Neuronal stem cell (in vitro differentiated cells): Measurements from ENCODE around the gene CDKN2D.
"Not testable (repeated sequence)": the region's sequence is repeated elsewhere in the genome, so short reads cannot be mapped to it uniquely, and the experiment has no call there.

Source experiments
- DNase-seq: peaks from one replicate; pipeline ENCODE4 v3.0.0-alpha.2; 2013; ENCODE audit warnings: low spot score
- H2AFZ ChIP-seq: one replicate; pipeline ENCODE4 v1.6.1; 2013; ENCODE audit warnings: mild to moderate bottlenecking, low read length, inconsistent platforms
- H2AK5ac ChIP-seq: 2 replicates; pipeline ENCODE4 v1.6.1; 2013; ENCODE audit warnings: low read depth, mild to moderate bottlenecking, inconsistent platforms, low read length, moderate library complexity, mixed read lengths
- H2BK120ac ChIP-seq: 2 replicates; pipeline ENCODE4 v1.6.1; 2013; ENCODE audit warnings: low read depth, mild to moderate bottlenecking, inconsistent platforms, low read length, moderate library complexity, mixed read lengths
- H2BK12ac ChIP-seq: one replicate; pipeline ENCODE4 v1.6.1; 2013; ENCODE audit warnings: low read length, inconsistent platforms
- H2BK15ac ChIP-seq: 2 replicates; pipeline ENCODE4 v1.6.1; 2013; ENCODE audit warnings: mild to moderate bottlenecking, low read length, inconsistent platforms, mixed read lengths
- H2BK5ac ChIP-seq: one replicate; pipeline ENCODE4 v1.6.1; 2013; ENCODE audit warnings: inconsistent platforms, mild to moderate bottlenecking, low read length, moderate library complexity
- H3K14ac ChIP-seq: one replicate; pipeline ENCODE4 v1.6.1; 2013; ENCODE audit warnings: low read length, inconsistent platforms
- H3K18ac ChIP-seq: 2 replicates; pipeline ENCODE4 v1.6.1; 2013; ENCODE audit warnings: low read length, inconsistent platforms
- H3K23ac ChIP-seq: 2 replicates; pipeline ENCODE4 v1.6.1; 2013; ENCODE audit warnings: low read depth, mild to moderate bottlenecking, mixed read lengths, low read length, inconsistent platforms; ENCODE audit not compliant: poor library complexity
- H3K27ac ChIP-seq: replicated peaks from 3 replicates; pipeline ENCODE4 v1.5.1; 2013; ENCODE audit warnings: low read length, inconsistent platforms
- H3K27me3 ChIP-seq, 3 experiments: 2 replicates each; pipeline ENCODE4 v1.6.1; 2013; ENCODE audit warnings: low read length in 3 of 3, mild to moderate bottlenecking in 2 of 3, inconsistent platforms in 1 of 3, low read depth in 1 of 3, mixed read lengths in 1 of 3, moderate library complexity in 1 of 3; ENCODE audit not compliant: control insufficient read depth in 3 of 3, insufficient read depth in 3 of 3
- H3K36me3 ChIP-seq, 2 donors: replicated peaks in 1 of 2; 2 replicates each; pipeline ENCODE4 v1.6.1; 2013; ENCODE audit warnings: low read length in 2 of 2; ENCODE audit not compliant: control insufficient read depth in 2 of 2, insufficient read depth in 2 of 2
- H3K4ac ChIP-seq: 2 replicates; pipeline ENCODE4 v1.6.1; 2013; ENCODE audit warnings: inconsistent platforms, mild to moderate bottlenecking, low read length, moderate library complexity
- H3K4me1 ChIP-seq, 2 donors: 1 replicate in 1 of 2; 2 replicates in 1 of 2; pipeline ENCODE4 v1.6.1; 2013; ENCODE audit warnings: low read length in 2 of 2, low read depth in 1 of 2; ENCODE audit not compliant: control insufficient read depth in 2 of 2, insufficient read depth in 1 of 2
- H3K4me2 ChIP-seq: one replicate; pipeline ENCODE4 v1.6.1; 2013; ENCODE audit warnings: mild to moderate bottlenecking, low read length, inconsistent platforms; ENCODE audit not compliant: insufficient read depth, poor library complexity, severe bottlenecking
- H3K4me3 ChIP-seq, 2 donors: 2 replicates each; pipeline ENCODE4 v1.5.1; 2013; ENCODE audit warnings: low read length in 2 of 2, mild to moderate bottlenecking in 2 of 2, inconsistent platforms in 1 of 2, moderate library complexity in 1 of 2
- H3K79me1 ChIP-seq: one replicate; pipeline ENCODE4 v1.6.1; 2013; ENCODE audit warnings: low read depth, mild to moderate bottlenecking, inconsistent platforms, low read length, moderate library complexity
- H3K9ac ChIP-seq: one replicate; pipeline ENCODE4 v1.6.1; 2013; ENCODE audit warnings: mild to moderate bottlenecking, low read depth, low read length, inconsistent platforms; ENCODE audit not compliant: poor library complexity
- H3K9me3 ChIP-seq, 2 donors: replicated peaks in 1 of 2; 2 replicates each; pipeline versions ENCODE3 to v1.6.1; 2013; ENCODE audit warnings: low read length in 2 of 2, mild to moderate bottlenecking in 2 of 2, inconsistent platforms in 1 of 2, low read depth in 1 of 2, mixed read lengths in 1 of 2, moderate library complexity in 1 of 2; ENCODE audit not compliant: control insufficient read depth in 2 of 2, insufficient read depth in 1 of 2
- H4K8ac ChIP-seq: one replicate; pipeline ENCODE4 v1.6.1; 2013; ENCODE audit warnings: low read depth, mild to moderate bottlenecking, inconsistent platforms, low read length, moderate library complexity
- H4K91ac ChIP-seq: one replicate; pipeline ENCODE4 v1.6.1; 2013; ENCODE audit warnings: low read length, low read depth, mild to moderate bottlenecking, inconsistent platforms; ENCODE audit not compliant: poor library complexity
- WGBS, 2 donors: extraction: QIAGEN DNeasy Blood & Tissue Kit; methylation state at CpG; one replicate each; pipeline ENCODE4 v1.1.7; 2013; ENCODE audit warnings: missing lambda C conversion rate in 2 of 2, mixed read lengths in 1 of 2; ENCODE audit not compliant: insufficient read length in 2 of 2, insufficient replicate concordance in 1 of 2; ENCODE audit errors: extremely low coverage in 2 of 2; 5-methylcytosine and 5-hydroxymethylcytosine counted together

The CDKN2D gene

DNA sequence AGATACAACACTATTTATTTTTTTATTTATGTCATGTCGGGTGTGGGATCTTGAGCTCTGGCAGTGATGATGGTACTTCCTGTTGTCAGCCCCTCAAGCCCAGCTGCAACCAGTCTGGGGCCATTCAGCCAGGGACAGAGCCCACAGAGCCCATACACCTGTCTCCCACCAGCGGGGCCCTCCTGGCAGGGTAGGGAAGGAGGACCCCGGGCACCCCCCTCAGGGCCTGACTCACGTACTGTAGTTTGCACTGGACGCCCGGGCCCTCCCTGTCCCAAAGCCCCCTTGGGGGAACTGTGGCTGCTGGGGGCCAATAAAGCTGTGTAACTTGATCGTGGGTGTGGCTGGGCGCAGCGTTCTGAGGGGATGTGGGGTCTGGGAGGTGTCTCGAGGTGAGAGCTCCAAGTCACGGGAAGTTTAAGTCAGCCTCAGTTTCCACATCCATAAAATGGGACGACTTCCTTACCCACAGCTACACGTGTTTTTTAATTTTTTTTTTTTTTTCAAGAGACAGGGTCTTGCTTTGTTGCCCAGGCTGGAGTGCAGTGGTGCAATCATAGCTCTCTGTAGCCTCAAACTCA lies 15.6 kb downstream of the CDKN2D start:
- H2BK12ac ChIP-seq = no peak overlapping the region
- H3K14ac ChIP-seq = no peak overlapping the region
- no peak for DNase-seq
- H3K36me3 ChIP-seq = peaks cover 63 to 90% of the 10 kb centered on the region in 2 donors
- peaks cover 4% of the 10 kb centered on the region for H3K79me1 ChIP-seq
- no peak overlapping the region for H2BK120ac ChIP-seq
- H3K9ac ChIP-seq = no peak overlapping the region
- H3K23ac ChIP-seq = peak overlapping the region; percentile 65
- no peaks in the 10 kb centered on the region for H3K27me3 ChIP-seq
- H2AK5ac ChIP-seq = no peak overlapping the region
- H3K4me1 ChIP-seq = no peaks in the 10 kb centered on the region
- peak overlapping the region; percentile 24 for H2BK5ac ChIP-seq
- H4K8ac ChIP-seq = no peak overlapping the region
- no peak overlapping the region for H2AFZ ChIP-seq
- H2BK15ac ChIP-seq = no peak overlapping the region
- no peaks in the 10 kb centered on the region for H3K9me3 ChIP-seq
- H3K18ac ChIP-seq = no peak overlapping the region
- H3K4me3 ChIP-seq = no peak overlapping the region
- no peak overlapping the region for H3K4me2 ChIP-seq
- H3K4ac ChIP-seq = no peak overlapping the region
- WGBS, 2 donors = no CpG with 5 or more reads among the region's 13 CpGs
- no peak overlapping the region for H3K27ac ChIP-seq
- H4K91ac ChIP-seq = no peak overlapping the region

DNA sequence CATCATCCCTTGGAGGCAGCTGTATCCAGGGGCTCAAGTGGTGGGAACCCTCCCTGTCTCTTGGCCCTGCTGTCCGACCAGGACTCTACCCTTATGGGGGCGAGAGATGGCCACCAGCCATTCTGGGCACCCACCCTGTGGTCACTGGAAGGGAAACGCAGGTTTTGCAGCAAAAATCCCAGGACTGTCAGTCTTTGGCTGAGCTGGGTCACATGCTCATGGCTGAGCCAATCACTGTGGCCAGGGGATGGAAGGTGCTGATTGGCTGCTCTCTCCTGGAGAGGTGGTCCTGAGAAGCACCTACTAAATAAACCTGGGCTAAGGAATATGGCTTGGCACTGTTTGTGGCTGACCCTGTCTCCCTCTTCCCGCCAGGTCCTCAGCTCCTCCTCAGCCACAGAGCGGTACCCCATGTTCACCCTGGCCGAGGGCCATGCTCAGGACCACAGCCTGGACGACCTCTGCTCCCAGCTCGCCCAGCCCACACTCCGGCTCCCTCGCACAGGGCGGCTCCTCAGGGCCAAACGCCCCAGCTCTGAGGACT lies 16.2 kb downstream of the CDKN2D start:
- no peak overlapping the region for H3K4me3 ChIP-seq
- peaks cover 4% of the 10 kb centered on the region for H3K79me1 ChIP-seq
- no peak for DNase-seq
- no peaks in the 10 kb centered on the region for H3K4me1 ChIP-seq
- H3K4me2 ChIP-seq = no peak overlapping the region
- H2BK120ac ChIP-seq = no peak overlapping the region
- H2AK5ac ChIP-seq = no peak overlapping the region
- H3K9me3 ChIP-seq = no peaks in the 10 kb centered on the region
- H2BK5ac ChIP-seq = no peak overlapping the region
- no peak overlapping the region for H4K8ac ChIP-seq
- no peak overlapping the region for H2AFZ ChIP-seq
- peak overlapping the region; percentile 56 for H3K23ac ChIP-seq
- H3K27me3 ChIP-seq = no peaks in the 10 kb centered on the region
- H2BK12ac ChIP-seq = no peak overlapping the region
- H3K18ac ChIP-seq = no peak overlapping the region
- no CpG with 5 or more reads among the region's 12 CpGs for WGBS, 2 donors
- H2BK15ac ChIP-seq = no peak overlapping the region
- H3K36me3 ChIP-seq = peaks cover 57 to 85% of the 10 kb centered on the region in 2 donors
- no peak overlapping the region for H4K91ac ChIP-seq
- no peak overlapping the region for H3K9ac ChIP-seq
- no peak overlapping the region for H3K14ac ChIP-seq
- no peak overlapping the region for H3K27ac ChIP-seq
- no peak overlapping the region for H3K4ac ChIP-seq

DNA sequence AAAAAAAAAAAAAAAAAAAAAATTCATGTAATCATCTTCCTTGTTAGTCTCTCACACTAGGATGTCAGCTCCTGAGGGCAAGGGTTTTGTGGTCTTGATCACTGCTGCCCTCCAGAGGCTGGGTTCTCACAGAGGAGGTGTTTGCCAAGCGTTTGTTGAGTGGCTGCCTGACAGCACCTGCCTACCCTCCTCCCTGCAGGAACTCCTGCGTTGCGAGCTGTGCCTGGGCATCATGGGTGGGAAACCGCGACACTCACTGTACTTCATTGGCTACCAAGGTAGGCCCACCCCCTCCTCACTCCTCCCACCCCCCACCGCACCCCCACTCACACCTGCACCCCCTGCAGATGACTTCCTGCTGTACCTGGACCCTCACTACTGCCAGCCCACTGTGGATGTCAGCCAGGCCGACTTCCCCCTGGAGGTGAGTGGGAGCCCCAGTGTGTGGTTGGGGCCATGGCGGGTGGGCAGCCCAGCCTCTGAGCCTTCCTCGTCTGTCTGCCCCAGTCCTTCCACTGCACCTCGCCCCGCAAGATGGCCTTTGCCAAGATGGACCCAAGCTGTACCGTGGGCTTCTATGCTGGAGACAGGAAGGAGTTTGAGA lies 17.0 kb downstream of the CDKN2D start:
- Histone ChIP-seq H3K27ac (no peak overlapping the region), H3K79me1 (peaks cover 4% of the 10 kb centered on the region), H2BK120ac (no peak overlapping the region), H3K9ac (no peak overlapping the region), H3K23ac (peak overlapping the region; percentile 81), H3K4ac (no peak overlapping the region), H3K14ac (no peak overlapping the region), H2BK15ac (no peak overlapping the region), H3K9me3 (no peaks in the 10 kb centered on the region), H3K4me2 (no peak overlapping the region), H3K18ac (no peak overlapping the region), H3K4me1 (no peaks in the 10 kb centered on the region), H2BK5ac (no peak overlapping the region), H4K8ac (no peak overlapping the region), H3K4me3 (no peak overlapping the region), H2BK12ac (no peak overlapping the region), H4K91ac (no peak overlapping the region), H3K36me3 (peaks cover 56 to 85% of the 10 kb centered on the region in 2 donors), H2AFZ (no peak overlapping the region), H3K27me3 (no peaks in the 10 kb centered on the region), H2AK5ac (no peak overlapping the region)
- WGBS, 2 donors = no CpG with 5 or more reads among the region's 12 CpGs
- no peak for DNase-seq

DNA sequence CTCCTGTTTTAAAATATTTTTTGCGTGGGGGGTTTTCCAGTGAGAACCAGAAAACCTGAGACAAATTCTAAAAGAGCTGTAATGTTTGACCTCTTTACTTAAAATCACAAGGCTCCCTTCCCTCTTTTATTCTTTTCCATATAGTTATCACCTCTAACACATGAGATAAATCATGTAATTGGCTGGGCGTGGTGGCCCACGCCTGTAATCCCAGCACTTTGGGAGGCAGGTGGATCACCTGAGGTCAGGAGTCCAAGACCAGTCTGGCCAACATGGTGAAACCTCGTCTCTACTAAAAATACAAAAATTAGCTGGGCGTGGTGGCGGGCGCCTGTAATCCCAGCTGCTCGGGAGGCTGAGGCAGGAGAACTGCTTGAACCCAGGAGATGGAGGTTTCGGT lies 17.8 kb downstream of the CDKN2D start:
- H2BK15ac ChIP-seq, H3K23ac ChIP-seq, H3K18ac ChIP-seq, H2BK5ac ChIP-seq, H2AK5ac ChIP-seq, H2BK120ac ChIP-seq, H3K27me3 ChIP-seq, H2BK12ac ChIP-seq, H3K14ac ChIP-seq, H3K4ac ChIP-seq, H3K4me3 ChIP-seq, H4K91ac ChIP-seq, H3K79me1 ChIP-seq, H3K4me2 ChIP-seq, H3K27ac ChIP-seq, H3K9ac ChIP-seq, DNase-seq, H3K4me1 ChIP-seq, H3K9me3 ChIP-seq, H4K8ac ChIP-seq, H2AFZ ChIP-seq: not testable (repeated sequence)
- H3K36me3 ChIP-seq = peaks cover 55 to 79% of the 10 kb centered on the region in 2 donors
- WGBS, 2 donors = no CpG with 5 or more reads among the region's 9 CpGs
